ENCODE measurements around the gene XYLT2. TPM values are rescaled to one million over a fixed set of nuclear protein-coding genes. Genes with fewer than 3 reads are reported as not detected.
"Not testable (repeated sequence)": the region's sequence is repeated elsewhere in the genome, so short reads cannot be mapped to it uniquely, and the experiment has no call there.

XYLT2 gene
- total and polyA plus RNA-seq, 8 donors, result 52.7 to 166 (median 96.5) TPM

GRCh38 chr17:50299776-50300175 lies 46.1 kb upstream of the XYLT2 start:
- 52 to 60% (median 57%) methylated on average over 3 of the region's 3 CpGs for WGBS, 5 donors
- Histone ChIP-seq H3K9me3 (no peaks in the 10 kb centered on the region), H3K4me3 (no peak overlapping the region), H3K27ac (peak overlapping the region; percentile 62 to 88 (median 86)), H3K36me3 (no peaks in the 10 kb centered on the region), H3K4me1 (peaks cover 5 to 42% (median 20%) of the 10 kb centered on the region in 4 donors), H3K27me3 (no peaks in the 10 kb centered on the region)
- no peak for TF ChIP-seq POLR2A (IDR thresholded peaks at IDR 0.05)
- TF ChIP-seq CTCF (IDR thresholded peaks at IDR 0.05), result no peak
- intact Hi-C loops (cut with DNase I; ENCODE audit: low total_unique reads), result loop anchor here (5.0 kb wide), 1 partner anchor 97 kb away; the partner anchor contains the start of gene COL1A1
- DNase-seq, result no peak

GRCh38 chr17:50300824-50301223 lies 45.1 kb upstream of the XYLT2 start:
- peaks cover 16 to 52% (median 27%) of the 10 kb centered on the region in 4 donors for H3K4me1 ChIP-seq
- H3K4me3 ChIP-seq; H3K36me3 ChIP-seq; H3K27me3 ChIP-seq; DNase-seq; H3K9me3 ChIP-seq; intact Hi-C loops (cut with DNase I; ENCODE audit: low total_unique reads): not testable (repeated sequence)
- 14 to 55% (median 42%) methylated on average over 1 of the region's 1 CpG for WGBS, 5 donors
- TF ChIP-seq CTCF (IDR thresholded peaks at IDR 0.05), result peak in 1 of 7 experiments; percentile 8
- peak overlapping the region; percentile 73 to 88 (median 86) for H3K27ac ChIP-seq

- no peaks in the 10 kb centered on the region for H3K27me3 ChIP-seq
- DNase-seq, result peak; percentile 75 to 79
- 28 to 60% (median 49%) methylated on average over 9 of the region's 9 CpGs for WGBS, 5 donors
- H3K4me3 ChIP-seq, result peak overlapping the region in 1 of 4 donors; percentile 25
- H3K27ac ChIP-seq, result peak overlapping the region; percentile 77 to 88 (median 86)
- intact Hi-C loops (cut with DNase I; ENCODE audit: low total_unique reads), result no loop called here
- H3K36me3 ChIP-seq, result no peaks in the 10 kb centered on the region
- TF ChIP-seq EP300 (IDR thresholded peaks at IDR 0.05) (no peak), POLR2AphosphoS5 (IDR thresholded peaks at IDR 0.05) (peak in 2 of 3 donors; percentile 23 to 50)
- H3K9me3 ChIP-seq, result no peaks in the 10 kb centered on the region
- peaks cover 16 to 55% (median 28%) of the 10 kb centered on the region in 4 donors for H3K4me1 ChIP-seq
Observed at GRCh38 chr17:50301891-50302584, 43.9 kb upstream of the XYLT2 start.

- intact Hi-C loops (cut with DNase I; ENCODE audit: low total_unique reads), result no loop called here
- no peaks in the 10 kb centered on the region for H3K36me3 ChIP-seq
- H3K4me1 ChIP-seq, result peaks cover 16 to 51% (median 26%) of the 10 kb centered on the region in 4 donors
- 39 to 84% (median 48%) methylated on average over 10 to 11 of the region's 11 CpGs for WGBS, 5 donors
- H3K27me3 ChIP-seq, result no peaks in the 10 kb centered on the region
- no peak for DNase-seq
- peak overlapping the region; percentile 77 to 88 (median 86) for H3K27ac ChIP-seq
- peak overlapping the region in 3 of 4 donors; percentile 17 to 26 (median 25) for H3K4me3 ChIP-seq
- H3K9me3 ChIP-seq, result no peaks in the 10 kb centered on the region
- no peak for TF ChIP-seq POLR2AphosphoS5 (IDR thresholded peaks at IDR 0.05)
- no peak for TF ChIP-seq CTCF (IDR thresholded peaks at IDR 0.05)
- no peak for TF ChIP-seq EP300 (IDR thresholded peaks at IDR 0.05)
- TF ChIP-seq POLR2A (IDR thresholded peaks at IDR 0.05), result no peak
Observed at GRCh38 chr17:50303051-50303450, 42.9 kb upstream of the XYLT2 start.

- peak overlapping the region; percentile 77 to 88 (median 86) for H3K27ac ChIP-seq
- peak in 1 of 3 donors; percentile 29 for TF ChIP-seq POLR2AphosphoS5 (IDR thresholded peaks at IDR 0.05)
- TF ChIP-seq POLR2A (IDR thresholded peaks at IDR 0.05), result no peak
- no peaks in the 10 kb centered on the region for H3K36me3 ChIP-seq
- no peaks in the 10 kb centered on the region for H3K9me3 ChIP-seq
- peak overlapping the region in 3 of 4 donors; percentile 17 to 26 (median 25) for H3K4me3 ChIP-seq
- intact Hi-C loops (cut with DNase I; ENCODE audit: low total_unique reads), result no loop called here
- no peak for DNase-seq
- no peaks in the 10 kb centered on the region for H3K27me3 ChIP-seq
- 35 to 68% (median 45%) methylated on average over 4 of the region's 4 CpGs for WGBS, 5 donors
- H3K4me1 ChIP-seq, result peaks cover 20 to 56% (median 30%) of the 10 kb centered on the region in 4 donors
Observed at GRCh38 chr17:50303596-50303995, 42.3 kb upstream of the XYLT2 start.

All from stomach (tissue), 9 donors.